HL-60 (cell line): ENCODE data around the gene DMRTB1.

Experiments used
- DNase-seq, 2 experiments: peaks; one replicate each; pipeline ENCODE4 v3.0.0-alpha.2; 2010 to 2020; ENCODE audit warnings: low read depth in 1 of 2, low spot score in 1 of 2
- H3K27ac ChIP-seq: fragments of 250-450 bp; sonication (Bioruptor Pico); replicated peaks from 2 replicates; pipeline ENCODE4 v1.5.1; 2020; ENCODE audit warnings: mild to moderate bottlenecking, moderate library complexity
- H3K27me3 ChIP-seq: fragments of 250-450 bp; sonication (Bioruptor Pico); 2 replicates; pipeline ENCODE4 v1.5.1; 2021; ENCODE audit warnings: mild to moderate bottlenecking, moderate library complexity; ENCODE audit not compliant: insufficient read depth, poor library complexity, severe bottlenecking
- H3K4me3 ChIP-seq: replicated peaks from 2 replicates; pipeline ENCODE4 v1.5.1; 2011; ENCODE audit warnings: mild to moderate bottlenecking, control low read depth, low read length; ENCODE audit not compliant: insufficient read depth
- GABPA ChIP-seq: IDR thresholded peaks from 2 replicates; pipeline ENCODE4 v1.6.1; 2012; ENCODE audit warnings: low read depth
- POLR2AphosphoS5 ChIP-seq: IDR thresholded peaks from 2 replicates; pipeline ENCODE4 v1.6.1; 2012; ENCODE audit warnings: low read depth
- SPI1 ChIP-seq: IDR thresholded peaks from 2 replicates; pipeline ENCODE4 v1.6.1; 2012; ENCODE audit warnings: low read depth, mild to moderate bottlenecking, borderline replicate concordance
- TF ChIP-seq, protein P1 (sequence below): IDR thresholded peaks from one replicate; pipeline ENCODE4 v1.5.1; 2011; ENCODE audit warnings: low read length, control low read depth, inconsistent platforms; ENCODE audit not compliant: insufficient read depth
- TF ChIP-seq, protein P2 (sequence below): IDR thresholded peaks from 2 replicates; pipeline ENCODE4 v1.6.1; 2012; ENCODE audit warnings: low read depth; ENCODE audit not compliant: insufficient replicate concordance

DMRTB1 gene

DNA sequence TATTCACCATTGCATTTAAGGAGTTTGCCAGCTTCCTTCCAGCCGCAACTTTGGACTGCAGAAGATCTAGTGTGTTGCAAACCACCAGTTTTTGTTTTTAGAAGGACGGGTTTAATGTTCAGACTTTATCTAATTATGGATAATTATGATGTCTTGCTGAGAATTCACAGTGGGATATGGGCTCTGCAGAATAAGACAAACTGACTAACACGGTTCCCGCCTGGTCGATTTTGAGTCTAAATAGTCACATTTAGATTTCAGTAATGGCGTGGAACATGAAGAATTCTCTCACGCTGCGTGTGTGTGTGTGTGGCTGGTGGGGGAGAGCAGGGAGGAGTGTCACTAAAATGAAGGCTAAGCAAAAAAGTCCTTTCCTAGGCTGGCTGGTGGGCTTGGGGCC, 48.5 kb upstream of the DMRTB1 start:
- no peak for DNase-seq
- Histone ChIP-seq H3K4me3 (no peak overlapping the region), H3K27ac (no peak overlapping the region), H3K27me3 (peaks cover 2% of the 10 kb centered on the region)
- TF ChIP-seq, protein P1, sequence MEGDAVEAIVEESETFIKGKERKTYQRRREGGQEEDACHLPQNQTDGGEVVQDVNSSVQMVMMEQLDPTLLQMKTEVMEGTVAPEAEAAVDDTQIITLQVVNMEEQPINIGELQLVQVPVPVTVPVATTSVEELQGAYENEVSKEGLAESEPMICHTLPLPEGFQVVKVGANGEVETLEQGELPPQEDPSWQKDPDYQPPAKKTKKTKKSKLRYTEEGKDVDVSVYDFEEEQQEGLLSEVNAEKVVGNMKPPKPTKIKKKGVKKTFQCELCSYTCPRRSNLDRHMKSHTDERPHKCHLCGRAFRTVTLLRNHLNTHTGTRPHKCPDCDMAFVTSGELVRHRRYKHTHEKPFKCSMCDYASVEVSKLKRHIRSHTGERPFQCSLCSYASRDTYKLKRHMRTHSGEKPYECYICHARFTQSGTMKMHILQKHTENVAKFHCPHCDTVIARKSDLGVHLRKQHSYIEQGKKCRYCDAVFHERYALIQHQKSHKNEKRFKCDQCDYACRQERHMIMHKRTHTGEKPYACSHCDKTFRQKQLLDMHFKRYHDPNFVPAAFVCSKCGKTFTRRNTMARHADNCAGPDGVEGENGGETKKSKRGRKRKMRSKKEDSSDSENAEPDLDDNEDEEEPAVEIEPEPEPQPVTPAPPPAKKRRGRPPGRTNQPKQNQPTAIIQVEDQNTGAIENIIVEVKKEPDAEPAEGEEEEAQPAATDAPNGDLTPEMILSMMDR, result no peak
- no peak for TF ChIP-seq GABPA
- TF ChIP-seq POLR2AphosphoS5, result no peak
- TF ChIP-seq, protein P2, sequence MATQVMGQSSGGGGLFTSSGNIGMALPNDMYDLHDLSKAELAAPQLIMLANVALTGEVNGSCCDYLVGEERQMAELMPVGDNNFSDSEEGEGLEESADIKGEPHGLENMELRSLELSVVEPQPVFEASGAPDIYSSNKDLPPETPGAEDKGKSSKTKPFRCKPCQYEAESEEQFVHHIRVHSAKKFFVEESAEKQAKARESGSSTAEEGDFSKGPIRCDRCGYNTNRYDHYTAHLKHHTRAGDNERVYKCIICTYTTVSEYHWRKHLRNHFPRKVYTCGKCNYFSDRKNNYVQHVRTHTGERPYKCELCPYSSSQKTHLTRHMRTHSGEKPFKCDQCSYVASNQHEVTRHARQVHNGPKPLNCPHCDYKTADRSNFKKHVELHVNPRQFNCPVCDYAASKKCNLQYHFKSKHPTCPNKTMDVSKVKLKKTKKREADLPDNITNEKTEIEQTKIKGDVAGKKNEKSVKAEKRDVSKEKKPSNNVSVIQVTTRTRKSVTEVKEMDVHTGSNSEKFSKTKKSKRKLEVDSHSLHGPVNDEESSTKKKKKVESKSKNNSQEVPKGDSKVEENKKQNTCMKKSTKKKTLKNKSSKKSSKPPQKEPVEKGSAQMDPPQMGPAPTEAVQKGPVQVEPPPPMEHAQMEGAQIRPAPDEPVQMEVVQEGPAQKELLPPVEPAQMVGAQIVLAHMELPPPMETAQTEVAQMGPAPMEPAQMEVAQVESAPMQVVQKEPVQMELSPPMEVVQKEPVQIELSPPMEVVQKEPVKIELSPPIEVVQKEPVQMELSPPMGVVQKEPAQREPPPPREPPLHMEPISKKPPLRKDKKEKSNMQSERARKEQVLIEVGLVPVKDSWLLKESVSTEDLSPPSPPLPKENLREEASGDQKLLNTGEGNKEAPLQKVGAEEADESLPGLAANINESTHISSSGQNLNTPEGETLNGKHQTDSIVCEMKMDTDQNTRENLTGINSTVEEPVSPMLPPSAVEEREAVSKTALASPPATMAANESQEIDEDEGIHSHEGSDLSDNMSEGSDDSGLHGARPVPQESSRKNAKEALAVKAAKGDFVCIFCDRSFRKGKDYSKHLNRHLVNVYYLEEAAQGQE, result no peak
- TF ChIP-seq SPI1, result no peak

DNA sequence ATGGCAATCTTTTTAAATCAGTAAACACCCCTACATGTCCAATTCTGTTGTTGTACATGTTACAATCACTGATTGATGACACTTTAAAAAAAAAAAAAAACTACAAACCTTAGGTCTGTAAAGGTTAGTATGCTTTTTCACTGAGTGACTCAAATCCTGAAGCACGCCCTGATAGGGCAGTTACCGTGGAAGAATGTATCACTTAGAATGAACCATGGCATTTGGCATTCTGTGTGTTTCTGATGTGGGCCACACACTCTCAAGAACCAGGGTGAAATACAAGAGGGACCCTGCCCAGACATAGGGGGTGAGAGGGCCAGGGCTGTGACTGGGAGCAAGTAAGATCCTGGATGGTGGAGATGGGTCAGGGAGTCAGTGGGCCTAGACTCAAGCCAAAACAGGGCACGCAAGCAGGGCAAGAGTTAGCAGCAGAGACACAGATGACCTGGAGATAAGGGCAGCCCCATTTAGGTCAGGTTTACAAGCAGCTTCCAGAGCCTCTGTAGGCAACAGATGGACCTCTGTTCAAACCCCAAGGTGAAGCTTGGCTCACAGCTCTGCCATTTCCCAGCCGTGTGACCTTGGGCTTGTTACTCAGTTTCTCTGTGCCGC, 47.6 kb upstream of the DMRTB1 start:
- no peak overlapping the region for H3K4me3 ChIP-seq
- H3K27me3 ChIP-seq, result peaks cover 2% of the 10 kb centered on the region
- TF ChIP-seq GABPA (no peak), POLR2AphosphoS5 (no peak), SPI1 (no peak)
- TF ChIP-seq, protein P1, result no peak
- H3K27ac ChIP-seq, result no peak overlapping the region
- DNase-seq, result no peak

DNA sequence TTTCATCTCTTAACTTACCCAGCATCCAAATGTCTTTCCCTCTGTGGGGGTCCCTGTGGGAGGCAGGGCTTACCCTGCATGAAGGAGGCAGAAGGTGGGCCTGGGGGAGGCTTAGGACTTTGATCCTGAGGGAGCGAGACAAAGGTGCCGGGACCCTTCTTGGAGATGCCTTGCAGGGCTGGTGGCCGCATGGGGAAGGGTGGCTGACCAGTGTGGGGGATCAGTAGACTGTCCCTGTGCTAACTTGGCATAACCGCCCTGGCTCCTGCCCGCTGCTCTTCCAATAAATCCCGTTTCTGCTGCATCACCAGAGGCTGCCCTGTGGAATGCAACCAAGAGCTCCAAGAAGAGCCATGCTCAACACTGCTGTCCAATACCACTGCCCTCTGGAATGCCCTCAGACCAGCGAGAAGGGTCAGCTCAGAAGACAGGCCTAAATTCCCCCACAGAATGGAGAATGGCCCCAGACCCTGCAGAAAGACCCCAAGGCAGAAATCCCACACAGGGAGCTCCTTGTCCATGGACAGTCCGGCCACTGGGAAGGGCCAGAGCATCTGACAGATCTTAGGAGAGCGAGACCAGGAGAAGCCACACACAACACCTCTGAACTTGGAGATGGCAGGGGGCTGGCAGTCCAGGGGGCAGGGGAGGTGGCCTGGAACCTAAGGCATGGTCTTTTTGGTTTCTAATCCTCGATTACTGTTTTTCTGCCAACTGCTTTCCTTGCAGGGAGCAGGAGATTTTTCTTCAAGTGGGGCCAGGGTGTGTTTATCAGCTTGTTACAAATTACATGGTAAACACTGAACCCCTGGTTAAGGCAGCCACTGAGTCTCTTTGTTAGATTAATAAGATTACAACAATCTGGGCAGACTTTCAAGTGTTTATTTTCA, 46.7 kb upstream of the DMRTB1 start:
- no peak overlapping the region for H3K27ac ChIP-seq
- TF ChIP-seq SPI1 (no peak), GABPA (no peak)
- TF ChIP-seq, protein P1, result no peak

DNA sequence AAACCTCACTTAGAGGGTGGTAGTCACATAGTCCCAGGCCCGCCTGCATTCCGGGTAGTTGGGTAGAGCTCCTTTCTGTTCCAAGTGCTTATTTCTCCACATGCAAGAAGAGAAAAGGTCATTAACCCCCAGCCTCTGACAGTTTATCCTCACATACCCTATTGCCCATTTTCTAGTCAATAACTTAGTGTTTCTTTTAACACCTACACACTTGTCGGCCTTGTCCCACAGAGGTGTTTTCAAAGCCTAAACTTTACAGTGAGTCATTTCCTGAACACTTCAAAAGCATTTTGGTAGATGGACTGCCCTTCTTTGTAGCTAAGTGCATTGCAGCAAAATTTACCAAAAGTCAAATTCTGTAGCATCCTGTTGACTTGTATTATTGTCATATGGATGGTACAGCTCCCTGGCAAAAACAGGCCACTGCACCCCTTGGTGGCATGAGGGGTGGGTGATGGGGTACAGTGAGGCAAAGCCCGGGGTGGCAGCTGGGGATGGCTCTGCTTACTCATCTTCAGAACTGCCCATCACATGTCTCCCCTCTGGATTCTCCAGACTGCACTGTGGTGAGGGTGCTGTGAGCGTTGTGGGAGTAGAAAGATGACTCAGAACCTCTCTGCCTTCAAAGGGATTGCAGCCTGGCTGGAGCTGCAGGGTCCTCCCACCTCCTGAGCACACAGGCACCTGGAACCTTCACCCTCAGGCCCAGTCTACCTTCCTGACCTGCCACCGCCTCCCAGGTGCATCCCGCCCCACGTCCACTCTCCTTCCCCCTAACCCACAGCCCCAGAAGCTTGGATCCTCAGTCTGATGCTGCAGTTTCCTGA, 45.8 kb upstream of the DMRTB1 start:
- Histone ChIP-seq H3K27ac (no peak overlapping the region), H3K4me3 (no peak overlapping the region), H3K27me3 (peaks cover 2% of the 10 kb centered on the region)
- no peak for DNase-seq
- no peak for TF ChIP-seq POLR2AphosphoS5
- TF ChIP-seq, protein P2, result no peak

More for the DNA sequence above, 46.7 kb upstream of the DMRTB1 start:
- Histone ChIP-seq H3K27me3 (peaks cover 2% of the 10 kb centered on the region), H3K4me3 (no peak overlapping the region)
- DNase-seq, result no peak
